ENCODE measurements around the gene LHX2.

LHX2 gene

GRCh38 chr9:124040935-124041816, 29.6 kb downstream of the LHX2 start:
- Histone ChIP-seq H3K36me3 (ENCODE audit: insufficient read depth, low read length) (no peaks in the 10 kb centered on the region), H3K9me3 (ENCODE audit: control insufficient read depth, insufficient read depth, low read length) (no peaks in the 10 kb centered on the region), H3K4me1 (ENCODE audit: insufficient read depth, low read length) (peaks cover 3% of the 10 kb centered on the region; the same call in 1 of the 2 replicates), H3K9ac (ENCODE audit: low read depth, low read length) (peak overlapping the region; percentile 36)

GRCh38 chr9:124041817-124042116, 30.2 kb downstream of the LHX2 start:
- Histone ChIP-seq H3K36me3 (ENCODE audit: insufficient read depth, low read length) (no peaks in the 10 kb centered on the region), H3K9ac (ENCODE audit: low read depth, low read length) (no peak overlapping the region), H3K9me3 (ENCODE audit: control insufficient read depth, insufficient read depth, low read length) (no peaks in the 10 kb centered on the region)

GRCh38 chr9:124042201-124042721, 30.7 kb downstream of the LHX2 start:
- no peaks in the 10 kb centered on the region for H3K36me3 ChIP-seq (ENCODE audit: insufficient read depth, low read length)
- H3K9ac ChIP-seq (ENCODE audit: low read depth, low read length) = no peak overlapping the region
- H3K9me3 ChIP-seq (ENCODE audit: control insufficient read depth, insufficient read depth, low read length) = no peaks in the 10 kb centered on the region
- peaks cover 3% of the 10 kb centered on the region; the same call in 1 of the 2 replicates for H3K4me1 ChIP-seq (ENCODE audit: insufficient read depth, low read length)

More at GRCh38 chr9:124041817-124042116, 30.2 kb downstream of the LHX2 start:
- H3K4me1 ChIP-seq (ENCODE audit: insufficient read depth, low read length) = peaks cover 3% of the 10 kb centered on the region; the same call in 1 of the 2 replicates

GRCh38 chr9:124044448-124044847, 32.9 kb downstream of the LHX2 start:
- Histone ChIP-seq H3K9me3 (ENCODE audit: control insufficient read depth, insufficient read depth, low read length) (no peaks in the 10 kb centered on the region), H3K36me3 (ENCODE audit: insufficient read depth, low read length) (no peaks in the 10 kb centered on the region), H3K4me1 (ENCODE audit: insufficient read depth, low read length) (no peaks in the 10 kb centered on the region), H3K9ac (ENCODE audit: low read depth, low read length) (peak overlapping the region; percentile 36; the same call in 1 of the 2 replicates)

- H3K9ac ChIP-seq (ENCODE audit: low read depth, low read length) = peak overlapping the region; percentile 62; the same call in 1 of the 2 replicates
- no peaks in the 10 kb centered on the region for H3K9me3 ChIP-seq (ENCODE audit: control insufficient read depth, insufficient read depth, low read length)
- H3K36me3 ChIP-seq (ENCODE audit: insufficient read depth, low read length) = no peaks in the 10 kb centered on the region
- H3K4me1 ChIP-seq (ENCODE audit: insufficient read depth, low read length) = no peaks in the 10 kb centered on the region
Measured at GRCh38 chr9:124045076-124045829, 33.7 kb downstream of the LHX2 start.

GRCh38 chr9:124045830-124046177, 34.2 kb downstream of the LHX2 start:
- H3K4me1 ChIP-seq (ENCODE audit: insufficient read depth, low read length) = no peaks in the 10 kb centered on the region
- peak overlapping the region; percentile 62 for H3K9ac ChIP-seq (ENCODE audit: low read depth, low read length)

GRCh38 chr9:124046189-124046588, 34.6 kb downstream of the LHX2 start:
- Histone ChIP-seq H3K36me3 (ENCODE audit: insufficient read depth, low read length) (no peaks in the 10 kb centered on the region), H3K9me3 (ENCODE audit: control insufficient read depth, insufficient read depth, low read length) (no peaks in the 10 kb centered on the region), H3K4me1 (ENCODE audit: insufficient read depth, low read length) (no peaks in the 10 kb centered on the region), H3K9ac (ENCODE audit: low read depth, low read length) (peak overlapping the region; percentile 62)

More at GRCh38 chr9:124045830-124046177, 34.2 kb downstream of the LHX2 start:
- H3K36me3 ChIP-seq (ENCODE audit: insufficient read depth, low read length) = no peaks in the 10 kb centered on the region
- no peaks in the 10 kb centered on the region for H3K9me3 ChIP-seq (ENCODE audit: control insufficient read depth, insufficient read depth, low read length)

GRCh38 chr9:124047251-124047672, 35.7 kb downstream of the LHX2 start:
- H3K9me3 ChIP-seq (ENCODE audit: control insufficient read depth, insufficient read depth, low read length) = no peaks in the 10 kb centered on the region
- no peak overlapping the region for H3K9ac ChIP-seq (ENCODE audit: low read depth, low read length)
- H3K36me3 ChIP-seq (ENCODE audit: insufficient read depth, low read length) = no peaks in the 10 kb centered on the region
- H3K4me1 ChIP-seq (ENCODE audit: insufficient read depth, low read length) = no peaks in the 10 kb centered on the region

- peaks cover 4% of the 10 kb centered on the region; the same call in 1 of the 2 replicates for H3K9me3 ChIP-seq (ENCODE audit: control insufficient read depth, insufficient read depth, low read length)
- no peak overlapping the region for H3K9ac ChIP-seq (ENCODE audit: low read depth, low read length)
- no peaks in the 10 kb centered on the region for H3K36me3 ChIP-seq (ENCODE audit: insufficient read depth, low read length)
- H3K4me1 ChIP-seq (ENCODE audit: insufficient read depth, low read length) = no peaks in the 10 kb centered on the region; the same call in 1 of the 2 replicates
Measured at GRCh38 chr9:124050955-124051354, 39.4 kb downstream of the LHX2 start.

- H3K9ac ChIP-seq (ENCODE audit: low read depth, low read length) = no peak overlapping the region
- H3K9me3 ChIP-seq (ENCODE audit: control insufficient read depth, insufficient read depth, low read length) = peaks cover 4% of the 10 kb centered on the region; the same call in 1 of the 2 replicates
- H3K4me1 ChIP-seq (ENCODE audit: insufficient read depth, low read length) = no peaks in the 10 kb centered on the region; the same call in 1 of the 2 replicates
- no peaks in the 10 kb centered on the region for H3K36me3 ChIP-seq (ENCODE audit: insufficient read depth, low read length)
Measured at GRCh38 chr9:124052401-124052800, 40.8 kb downstream of the LHX2 start.

- Histone ChIP-seq H3K9me3 (ENCODE audit: control insufficient read depth, insufficient read depth, low read length) (peaks cover 4% of the 10 kb centered on the region; the same call in 1 of the 2 replicates), H3K4me1 (ENCODE audit: insufficient read depth, low read length) (no peaks in the 10 kb centered on the region; the same call in 1 of the 2 replicates), H3K9ac (ENCODE audit: low read depth, low read length) (no peak overlapping the region), H3K36me3 (ENCODE audit: insufficient read depth, low read length) (no peaks in the 10 kb centered on the region)
Measured at GRCh38 chr9:124054582-124055227, 43.1 kb downstream of the LHX2 start.

GRCh38 chr9:124060844-124061605, 49.5 kb downstream of the LHX2 start:
- Histone ChIP-seq H3K36me3 (ENCODE audit: insufficient read depth, low read length) (no peaks in the 10 kb centered on the region), H3K4me1 (ENCODE audit: insufficient read depth, low read length) (no peaks in the 10 kb centered on the region), H3K9ac (ENCODE audit: low read depth, low read length) (no peak overlapping the region), H3K9me3 (ENCODE audit: control insufficient read depth, insufficient read depth, low read length) (no peaks in the 10 kb centered on the region)

- Histone ChIP-seq H3K9ac (ENCODE audit: low read depth, low read length) (no peak overlapping the region), H3K4me1 (ENCODE audit: insufficient read depth, low read length) (no peaks in the 10 kb centered on the region), H3K36me3 (ENCODE audit: insufficient read depth, low read length) (no peaks in the 10 kb centered on the region), H3K9me3 (ENCODE audit: control insufficient read depth, insufficient read depth, low read length) (no peaks in the 10 kb centered on the region)
Measured at GRCh38 chr9:124062172-124062571, 50.6 kb downstream of the LHX2 start.

Measured in ES-I3 (cell line).